ENCODE data around the gene PEX12.
"Not testable (repeated sequence)": the region's sequence is repeated elsewhere in the genome, so short reads cannot be mapped to it uniquely, and the experiment has no call there.

PEX12 gene

DNA sequence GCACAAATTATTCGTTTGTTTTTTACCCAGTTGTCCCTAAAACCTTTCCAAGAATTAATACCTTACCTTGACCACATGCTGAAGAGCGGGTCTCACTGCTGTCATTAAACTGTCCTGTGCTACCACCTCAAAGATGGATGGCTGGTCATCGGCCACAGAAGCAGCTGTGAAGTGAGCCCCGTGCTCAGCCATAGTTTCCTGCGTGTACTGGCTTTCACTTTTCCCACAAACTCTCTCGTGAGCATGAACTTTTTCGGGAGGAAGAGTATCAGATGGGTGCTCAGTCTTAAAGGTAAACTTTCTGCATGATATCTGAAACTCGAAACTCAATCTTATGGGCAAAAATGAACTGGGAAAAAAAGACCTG lies 558 bp downstream of the PEX12 start:
- peak; percentile 40 for DNase-seq (ENCODE audit: low spot score)

GRCh38 chr17:35575759-35576158 lies 2.6 kb downstream of the PEX12 start:
- no peak for DNase-seq (ENCODE audit: low spot score)

GRCh38 chr17:35569405-35569804 lies 9.0 kb downstream of the PEX12 start:
- no peak for DNase-seq (ENCODE audit: low spot score)

DNA sequence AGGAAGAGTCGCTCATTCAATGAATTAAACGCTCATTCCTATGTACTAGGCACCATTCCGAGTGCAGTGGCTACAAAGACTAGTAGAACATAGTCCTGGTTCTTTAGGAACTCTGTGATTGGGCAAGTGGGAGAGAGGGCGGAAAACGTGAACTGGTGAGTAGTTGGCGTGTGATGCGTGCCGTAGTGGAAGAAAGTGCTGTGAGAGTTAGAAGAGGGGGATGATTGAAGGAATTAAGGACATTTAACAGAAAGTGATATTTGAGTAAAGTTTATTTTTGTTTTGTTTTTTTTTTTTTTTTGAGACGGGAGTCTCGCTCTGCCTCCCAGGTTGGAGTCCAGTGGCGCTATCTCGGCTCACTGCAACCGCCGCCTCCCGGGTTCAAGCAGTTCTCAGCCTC lies 9.8 kb downstream of the PEX12 start:
- peak; percentile 88 for DNase-seq (ENCODE audit: low spot score)

DNA sequence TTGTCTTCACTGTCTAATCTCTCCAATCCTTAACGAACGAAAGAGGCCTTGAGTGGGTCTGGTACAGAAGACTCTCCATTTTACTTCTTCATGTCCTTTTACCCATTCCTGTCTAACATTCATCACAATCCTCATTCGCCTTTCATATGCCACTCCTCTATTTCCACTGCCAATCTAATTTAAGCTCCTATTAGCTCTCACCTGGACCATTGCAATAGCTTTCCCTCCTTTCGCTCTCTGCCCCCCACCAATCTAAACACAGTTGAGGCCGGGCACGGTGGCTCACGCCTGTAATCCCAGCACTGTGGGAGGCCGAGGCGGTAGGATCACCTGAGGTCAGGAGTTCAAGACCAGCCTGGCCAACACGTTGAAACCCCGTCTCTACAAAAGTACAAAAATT lies 11.4 kb downstream of the PEX12 start:
- no peak for DNase-seq (ENCODE audit: low spot score)

DNA sequence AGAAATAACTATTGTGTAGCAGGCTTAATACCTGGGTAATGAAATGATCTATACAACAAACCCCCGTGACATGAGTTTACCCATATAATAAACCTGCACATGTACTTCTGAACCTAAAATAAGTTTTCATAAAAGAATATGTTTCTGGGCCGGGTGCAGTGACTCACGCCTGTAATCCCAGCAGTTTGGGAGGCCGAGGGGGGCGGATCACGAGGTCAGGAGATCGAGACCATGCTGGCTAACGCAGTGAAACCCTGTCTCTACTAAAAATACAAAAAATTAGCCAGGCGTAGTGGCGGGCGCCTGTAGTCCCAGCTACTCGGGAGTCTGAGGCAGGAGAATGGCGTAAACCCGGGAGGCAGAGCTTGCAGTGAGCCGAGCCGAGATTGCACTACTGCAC lies 15.2 kb downstream of the PEX12 start:
- DNase-seq (ENCODE audit: low spot score) = not testable (repeated sequence)

DNA sequence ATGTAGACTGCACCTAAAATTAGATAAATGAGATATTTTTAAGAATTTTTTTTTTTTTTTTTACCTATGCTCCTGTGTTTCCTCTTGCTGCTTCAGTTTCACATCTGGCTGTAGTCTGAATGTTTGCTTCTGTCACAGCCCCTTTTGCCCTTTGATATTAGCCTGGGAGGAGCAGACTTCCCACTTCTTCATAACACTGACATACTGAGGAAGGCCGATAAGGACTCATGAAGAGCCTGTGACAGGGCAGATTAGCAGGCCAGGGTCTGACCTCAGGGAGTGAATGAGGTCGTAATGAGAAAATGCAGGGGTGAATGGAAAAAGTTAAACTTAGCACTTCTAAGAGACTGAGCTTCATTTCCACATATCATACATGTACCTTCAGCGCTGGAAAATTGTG lies 17.7 kb downstream of the PEX12 start, which contains the start of gene SLFN14:
Gene SLFN14, minus strand, starts transcription at position 117 of the 400 bp plus-strand sequence. CDS start 2,757 bp downstream, outside the sequence.
- DNase-seq (ENCODE audit: low spot score) = no peak

GRCh38 chr17:35559495-35560210 lies 18.7 kb downstream of the PEX12 start:
- no peak for DNase-seq (ENCODE audit: low spot score)

- DNase-seq (ENCODE audit: low spot score) = no peak
These were observed 21.0 kb downstream of the PEX12 start for GRCh38 chr17:35557353-35557752.

DNA sequence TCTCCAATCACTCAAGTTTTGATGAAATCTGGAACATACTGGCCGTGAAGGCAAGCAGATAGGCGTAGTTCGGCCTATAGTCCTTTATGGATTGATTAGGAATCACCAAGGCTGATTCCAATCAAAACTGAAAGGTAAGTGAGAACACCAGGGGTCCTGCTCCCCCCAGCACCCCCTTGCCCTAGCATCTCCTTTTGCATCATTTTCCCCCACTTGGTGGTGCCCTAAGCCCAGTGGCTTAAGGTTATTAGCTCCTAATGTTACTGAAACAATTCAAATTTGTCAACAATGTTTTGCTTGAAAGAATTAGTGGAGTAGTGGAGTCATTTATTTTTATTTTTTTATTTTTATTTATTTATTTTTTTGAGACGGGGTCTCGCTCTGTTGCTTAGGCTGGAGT lies 22.7 kb downstream of the PEX12 start:
- DNase-seq (ENCODE audit: low spot score) = no peak

DNA sequence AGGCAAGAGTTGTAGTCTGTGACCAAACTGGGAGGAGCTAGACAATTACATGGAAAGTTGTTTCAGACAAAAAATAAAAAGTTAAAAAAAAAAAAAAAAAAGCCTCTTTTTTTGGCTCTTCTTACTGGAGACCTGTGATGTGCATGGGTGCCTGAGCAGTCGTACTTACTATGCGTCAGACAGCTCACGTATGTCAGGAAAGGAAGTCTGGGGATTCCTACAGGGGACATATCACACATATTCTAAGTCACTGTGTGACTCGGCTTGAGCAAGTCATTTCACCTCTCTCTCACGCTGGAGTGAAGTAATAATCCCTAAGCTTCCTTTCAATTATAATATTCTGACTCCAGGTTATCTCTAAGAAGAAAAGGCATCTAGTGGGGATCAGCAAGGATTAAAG lies 23.7 kb downstream of the PEX12 start:
- no peak for DNase-seq (ENCODE audit: low spot score)

DNA sequence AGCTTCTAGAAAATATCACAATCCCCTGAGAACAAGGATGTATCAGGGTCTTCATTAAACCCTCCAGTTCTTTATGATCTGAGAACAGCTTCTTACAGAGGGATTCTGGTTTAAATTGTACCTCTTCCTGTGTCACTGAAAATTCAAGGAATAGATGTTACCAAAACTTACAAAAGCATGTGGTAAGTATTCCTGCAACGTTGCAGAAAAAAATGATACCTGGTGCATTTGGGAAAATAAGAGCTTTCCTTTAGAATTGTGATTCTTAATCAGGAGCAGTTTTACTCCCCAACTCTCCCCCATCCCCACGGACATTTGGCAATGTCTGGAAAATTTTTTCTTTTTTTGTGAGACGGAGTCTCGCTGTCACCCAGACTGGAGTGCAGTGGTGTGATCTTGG lies 25.1 kb downstream of the PEX12 start:
- DNase-seq (ENCODE audit: low spot score) = no peak

DNA sequence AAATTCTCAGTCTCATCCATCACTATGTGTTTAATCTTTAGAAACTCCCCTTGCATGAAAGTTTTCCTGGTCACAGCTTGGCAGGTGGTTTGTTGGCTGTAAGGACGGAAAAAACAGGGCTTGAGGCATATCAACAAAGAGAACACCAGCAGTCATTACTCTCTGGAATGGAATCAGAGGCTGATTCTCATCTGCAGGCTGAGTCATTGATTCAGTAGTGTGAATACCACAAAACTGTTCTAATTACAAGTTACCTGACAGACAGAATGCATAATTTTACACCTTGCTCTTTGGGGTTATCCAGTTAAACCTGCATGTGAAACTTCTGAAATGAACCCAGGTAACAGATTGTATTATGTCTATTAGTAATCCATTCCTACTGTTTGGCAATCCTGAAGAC lies 29.4 kb downstream of the PEX12 start:
- DNase-seq (ENCODE audit: low spot score) = no peak

GRCh38 chr17:35548208-35548810 lies 30.1 kb downstream of the PEX12 start:
- DNase-seq (ENCODE audit: low spot score) = no peak

- DNase-seq (ENCODE audit: low spot score) = no peak
These were observed 31.9 kb downstream of the PEX12 start for GRCh38 chr17:35546487-35546886.

DNA sequence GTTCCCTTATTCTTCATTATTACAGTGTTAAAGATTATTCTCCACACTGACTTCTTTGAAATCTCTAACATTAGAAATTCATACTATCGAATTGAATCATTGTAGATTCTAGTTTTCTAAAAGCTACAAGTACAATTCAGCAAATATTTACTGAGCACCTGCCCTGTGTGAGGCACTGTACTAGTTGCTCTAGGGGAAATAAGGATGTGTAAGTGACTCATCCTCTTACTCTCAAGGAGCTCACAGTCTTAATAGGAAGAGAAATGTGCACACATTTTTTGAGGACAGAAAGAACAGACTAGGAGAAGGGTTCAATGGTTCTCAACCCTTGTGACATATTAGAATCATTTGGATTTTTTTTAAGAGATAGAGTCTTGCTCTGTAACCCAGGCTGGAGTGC lies 33.2 kb downstream of the PEX12 start:
- DNase-seq (ENCODE audit: low spot score) = peak; percentile 24

DNA sequence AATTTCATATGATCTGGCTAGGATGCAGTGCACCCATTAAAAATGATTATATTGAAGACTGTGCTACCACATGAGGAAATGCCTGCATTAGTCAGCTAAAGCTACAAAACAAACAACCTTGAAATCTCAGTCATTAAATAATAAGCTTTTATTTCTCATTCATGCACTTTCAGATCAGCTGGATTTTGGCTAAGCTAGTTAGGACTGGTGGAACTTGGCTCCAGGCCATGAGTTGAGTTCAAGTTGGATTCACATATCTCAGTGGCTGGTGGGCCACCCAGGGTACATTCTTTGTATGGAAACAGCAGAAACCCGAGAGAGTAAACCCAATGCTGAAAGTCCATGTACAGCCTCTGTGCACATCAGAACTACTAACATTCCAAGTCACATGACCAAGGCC lies 34.5 kb downstream of the PEX12 start:
- no peak for DNase-seq (ENCODE audit: low spot score)

- no peak for DNase-seq (ENCODE audit: low spot score)
These were observed 35.4 kb downstream of the PEX12 start for GRCh38 chr17:35542990-35543389.

GRCh38 chr17:35541434-35541833 lies 36.9 kb downstream of the PEX12 start:
- no peak for DNase-seq (ENCODE audit: low spot score)

- peak; percentile 24 for DNase-seq (ENCODE audit: low spot score)
These were observed 37.6 kb downstream of the PEX12 start for GRCh38 chr17:35540589-35541404.

- DNase-seq (ENCODE audit: low spot score) = no peak
These were observed 38.7 kb downstream of the PEX12 start for GRCh38 chr17:35539659-35540026.

DNA sequence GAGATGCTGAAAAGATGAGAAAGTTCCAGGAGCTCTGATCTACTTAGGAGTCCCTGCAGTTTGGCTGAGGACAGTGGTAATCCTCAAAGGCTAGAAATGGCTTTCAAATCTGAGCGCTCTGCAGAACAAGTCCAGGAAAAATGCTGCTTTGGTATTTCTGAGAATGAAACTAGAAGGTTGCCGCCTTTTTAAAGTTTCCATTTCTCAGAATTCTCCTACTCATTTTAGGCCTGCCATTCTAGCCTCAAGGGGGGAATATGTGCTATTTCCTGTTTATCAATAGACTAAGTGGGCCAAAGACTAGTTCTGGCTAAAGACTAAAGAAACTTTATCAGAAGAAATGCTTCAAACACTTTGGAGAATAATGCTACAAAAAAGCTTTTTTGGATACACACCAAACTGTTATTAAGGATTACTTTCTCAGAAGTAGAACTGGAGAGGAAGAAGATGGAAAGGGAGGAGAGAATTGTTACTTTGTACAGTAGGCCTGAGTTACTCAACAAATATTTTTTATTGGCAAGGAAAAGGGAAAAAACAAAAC lies 40.7 kb downstream of the PEX12 start, which contains the start of gene SLFN12L:
Gene SLFN12L, minus strand, starts transcription at position 78 of the 541 bp plus-strand sequence. CDS start 15,314 bp downstream, outside the sequence.
- DNase-seq (ENCODE audit: low spot score) = no peak

Measured in RKO (cell line).